DLD1 (cell line): ENCODE data around the gene NELL1.

ENCODE experiments used
- in situ Hi-C: cut with HindIII; loops from 2 replicates; pipeline ENCODE4 v1.10.0; 2017; ENCODE audit warnings: low sequenced_read_pairs

Gene NELL1

GRCh38 chr11:21615955-21616371, 946.6 kb downstream of the NELL1 start:
- in situ Hi-C loops: no loop called here

- in situ Hi-C loops: no loop called here
Observed at GRCh38 chr11:21622566-21622965, 953.2 kb downstream of the NELL1 start.

- in situ Hi-C loops: no loop called here
Observed at GRCh38 chr11:21622995-21623394, 953.6 kb downstream of the NELL1 start.
